ENCODE results near the gene EVA1B. TPM values are rescaled to one million over a fixed set of nuclear protein-coding genes. Genes with fewer than 3 reads are reported as not detected.
A peak's percentile ranks its signal among the peaks of the same experiment; 100 is the strongest.

The EVA1B gene, protein sequence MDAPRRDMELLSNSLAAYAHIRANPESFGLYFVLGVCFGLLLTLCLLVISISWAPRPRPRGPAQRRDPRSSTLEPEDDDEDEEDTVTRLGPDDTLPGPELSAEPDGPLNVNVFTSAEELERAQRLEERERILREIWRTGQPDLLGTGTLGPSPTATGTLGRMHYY
- 10 to 100 TPM; 38.0 to 39.5 TPM for total RNA-seq
- long read RNA-seq, donor 1, transcript EVA1B-202 (3 exons, 699 nt), result major isoform, 18 of 32 reads
- long read RNA-seq, donor 1, partial matches to known transcripts, result 2 of 32 reads
- long read RNA-seq, donor 1, other reads (novel, unspliced or antisense), result 12 of 32 reads
- long read RNA-seq, donor 2, transcript EVA1B-202 (3 exons, 699 nt), result major isoform, 6 of 17 reads
- long read RNA-seq, donor 2, partial matches to known transcripts, result 2 of 17 reads
- long read RNA-seq, donor 2, other reads (novel, unspliced or antisense), result 9 of 17 reads

DNA sequence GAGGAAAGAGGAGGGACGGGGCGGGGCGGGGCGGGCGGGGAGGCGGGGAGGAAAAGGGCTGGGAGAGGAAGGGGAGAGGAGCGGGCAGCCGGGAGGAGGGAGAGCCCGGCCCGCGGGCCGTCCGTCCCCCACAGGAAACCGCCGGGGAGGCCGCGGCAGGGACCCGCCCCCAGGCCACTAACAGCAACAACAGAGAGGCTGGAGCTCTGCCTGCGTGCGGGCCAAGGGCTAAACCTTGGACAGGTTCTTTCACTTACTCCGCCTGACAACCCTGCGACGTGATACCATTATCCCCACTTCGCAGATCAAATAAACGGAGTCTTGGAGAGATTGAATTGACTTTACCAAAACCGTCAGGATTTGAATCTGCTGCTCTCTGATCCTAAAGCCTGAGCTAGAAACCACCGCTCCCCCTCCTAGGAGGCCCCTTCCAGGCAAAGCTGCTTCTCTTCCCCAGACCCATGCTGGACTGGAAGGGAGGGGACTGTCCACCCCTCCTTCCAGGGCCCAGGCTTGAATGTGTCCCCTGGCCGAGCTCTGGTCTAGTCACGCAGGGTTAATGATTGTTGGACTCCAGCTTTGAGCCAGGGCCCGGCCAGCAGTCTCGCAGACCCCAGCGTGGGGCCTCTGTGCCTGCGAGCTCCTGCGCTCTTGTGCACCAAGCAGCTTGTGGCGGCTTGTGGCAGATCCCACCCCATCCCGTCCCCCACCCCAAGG, at the start of gene EVA1B:
EVA1B (minus strand) TSS at position 10 of the 717 bp plus-strand sequence. CDS start 608 bp downstream, outside the sequence.
- intact Hi-C loops (cut with DNase I), result no loop called here
- peak; percentile 92 for DNase-seq (ENCODE audit: low spot score)

DNA sequence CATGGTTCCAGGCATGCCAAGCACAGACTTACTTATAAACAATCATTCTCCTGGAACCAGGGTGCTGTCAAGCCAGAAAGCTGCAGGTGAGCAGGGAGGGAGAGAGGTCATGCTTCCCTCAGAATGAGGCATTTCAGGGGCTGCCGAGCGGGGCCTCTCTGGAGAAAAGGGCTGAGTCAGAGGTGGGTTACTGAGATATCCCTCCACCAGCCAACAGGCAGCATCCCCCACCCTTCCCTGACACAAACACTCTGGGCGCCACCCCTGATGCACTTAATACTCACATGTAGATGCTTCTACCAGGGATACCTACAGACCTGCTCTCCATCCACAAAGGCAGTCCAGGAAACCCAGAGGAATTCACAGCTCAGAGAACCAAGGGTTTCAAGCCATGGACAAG, 49.2 kb upstream of the EVA1B start:
- no peak for DNase-seq (ENCODE audit: low spot score)
- intact Hi-C loops (cut with DNase I), result no loop called here

DNA sequence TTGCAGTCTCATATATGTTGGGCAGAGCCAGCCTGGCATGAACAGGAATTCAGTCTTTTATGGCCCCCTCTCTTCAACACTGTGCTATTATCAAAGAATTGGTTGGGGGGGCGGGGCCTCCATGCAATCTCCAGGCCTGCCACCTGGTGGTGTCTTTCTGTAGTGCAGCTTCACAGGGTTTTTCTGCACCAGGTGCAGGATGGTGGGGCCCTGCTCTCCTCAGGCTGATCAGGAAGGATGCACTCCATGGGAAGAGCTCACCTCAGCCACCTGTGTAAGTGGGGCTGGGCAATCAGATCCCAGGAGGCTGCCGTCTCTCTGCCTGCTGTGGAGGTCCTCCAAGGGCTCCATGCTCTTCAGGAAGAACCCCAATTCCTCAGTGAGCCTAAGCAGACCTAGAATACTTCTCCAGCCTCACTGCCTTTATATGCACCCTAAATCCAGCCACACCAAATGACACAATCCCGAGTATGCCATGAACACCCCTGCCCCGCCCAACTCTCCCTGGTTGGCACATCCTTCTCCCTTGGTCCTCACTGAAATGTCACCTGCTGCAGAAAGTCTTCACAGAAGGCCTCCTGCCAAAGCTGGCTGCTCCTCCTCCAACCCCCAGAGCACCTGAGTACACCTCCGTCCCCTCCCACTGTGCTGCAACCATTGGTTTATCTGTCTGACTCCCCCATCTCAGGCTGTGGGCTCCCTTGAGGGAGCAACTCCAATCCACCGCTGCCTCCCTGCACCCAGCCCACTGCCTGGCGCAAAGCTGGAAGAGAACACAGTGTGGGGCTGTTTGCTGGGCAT, 45.8 kb upstream of the EVA1B start:
- intact Hi-C loops (cut with DNase I), result loop anchor here in 1 of 2 donors (5.0 kb wide), 1 partner anchor 62 kb away; the partner anchor contains the start of gene SH3D21

DNA sequence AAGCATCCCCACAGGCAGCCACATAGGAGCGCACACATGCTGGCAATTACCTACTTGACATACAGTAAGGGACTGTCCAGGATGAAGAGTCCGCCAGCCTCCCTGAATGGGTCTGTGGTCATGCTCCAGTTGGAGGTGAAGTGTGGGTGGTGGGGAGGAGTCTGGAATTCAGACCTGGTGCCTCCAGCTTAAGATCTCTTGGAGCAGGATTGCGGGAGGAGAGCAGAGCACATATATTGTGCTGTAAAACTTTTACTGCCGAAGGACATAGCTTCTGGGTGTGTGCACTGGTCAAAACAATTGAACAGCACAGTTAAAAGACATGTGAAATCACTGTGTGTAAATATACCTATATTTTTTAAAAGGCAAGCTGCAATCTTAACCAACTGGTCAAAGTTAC, 44.4 kb upstream of the EVA1B start:
- intact Hi-C loops (cut with DNase I), result loop anchor here in 1 of 2 donors (5.0 kb wide), 1 partner anchor 60 kb away; the partner anchor contains the start of gene SH3D21

More for the DNA sequence above, 45.8 kb upstream of the EVA1B start:
- DNase-seq (ENCODE audit: low spot score), result peak; percentile 89

DNA sequence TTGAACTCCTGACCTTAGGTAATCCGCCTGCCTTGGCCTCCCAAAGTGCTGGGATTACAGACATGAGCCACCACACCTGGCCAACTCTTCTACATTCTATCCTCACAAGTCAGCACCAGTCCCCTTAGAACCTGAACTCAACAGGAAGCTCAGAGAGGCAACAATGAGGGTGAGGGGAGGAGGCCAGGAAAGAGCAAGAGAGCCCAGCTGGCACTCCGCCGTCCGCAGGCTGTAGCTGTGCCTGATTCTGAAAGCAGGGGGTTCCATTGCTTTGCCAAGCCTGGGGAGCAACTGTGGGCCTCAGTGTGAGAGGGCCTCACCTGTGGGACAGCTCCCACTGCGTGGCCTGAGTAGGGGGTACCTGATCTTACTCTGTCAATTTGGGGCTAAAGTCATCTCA, 43.6 kb upstream of the EVA1B start:
- DNase-seq (ENCODE audit: low spot score), result no peak
- intact Hi-C loops (cut with DNase I), result loop anchor here in 1 of 2 donors (5.0 kb wide), 1 partner anchor 60 kb away; the partner anchor contains the start of gene SH3D21

More for the DNA sequence above, 44.4 kb upstream of the EVA1B start:
- DNase-seq (ENCODE audit: low spot score), result no peak

DNA sequence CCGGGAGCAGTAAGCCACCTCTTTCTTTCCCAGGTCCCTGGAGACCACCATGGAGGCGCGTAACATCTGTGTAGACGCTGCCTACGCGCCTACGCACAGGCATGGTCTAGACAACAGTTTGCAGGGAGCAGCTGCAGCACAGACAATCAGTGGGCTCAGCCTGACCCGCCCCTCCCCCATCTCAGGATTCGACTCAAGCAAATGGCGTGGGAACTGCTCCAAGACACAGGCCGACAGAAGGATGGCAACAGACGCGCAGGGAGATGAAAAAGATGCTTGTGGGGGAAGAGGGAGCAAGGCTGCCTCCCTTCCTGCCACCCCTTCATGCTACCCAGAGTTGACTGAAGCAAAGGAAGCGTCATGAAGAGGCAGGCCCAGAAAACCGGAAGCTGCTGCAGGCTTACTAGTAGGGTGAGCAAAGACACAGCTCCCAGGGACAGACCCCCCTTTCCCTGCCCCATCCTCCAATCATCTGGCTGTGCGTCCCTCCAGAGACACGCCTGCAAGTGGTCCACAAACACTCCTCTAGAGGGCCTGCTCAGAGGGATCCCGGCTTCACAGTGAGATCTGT, 42.7 kb upstream of the EVA1B start:
- intact Hi-C loops (cut with DNase I), result loop anchor here in 1 of 2 donors (5.0 kb wide), 1 partner anchor 59 kb away; the partner anchor contains the start of gene SH3D21
- no peak for DNase-seq (ENCODE audit: low spot score)

DNA sequence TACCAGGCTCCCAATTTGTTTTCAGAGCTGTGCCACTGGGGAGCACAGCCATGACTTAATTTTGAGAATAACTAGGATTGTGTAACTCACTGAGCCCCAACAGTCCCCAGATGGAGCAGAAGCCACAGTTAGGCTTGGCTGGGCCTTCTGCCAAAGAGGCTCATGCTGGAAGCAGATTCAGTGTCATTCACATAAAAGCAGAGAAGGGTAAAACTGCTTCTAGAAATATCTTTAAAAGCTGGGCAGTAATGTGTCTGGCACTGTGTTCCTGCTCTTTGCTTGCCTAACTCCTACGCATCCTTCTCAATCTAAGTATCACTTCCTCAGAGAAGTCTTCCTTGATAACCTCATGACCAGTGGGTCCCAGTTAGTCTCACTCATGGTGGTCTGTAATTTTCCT, 41.9 kb upstream of the EVA1B start:
- DNase-seq (ENCODE audit: low spot score), result no peak
- intact Hi-C loops (cut with DNase I), result loop anchor here in 1 of 2 donors (5.0 kb wide), 1 partner anchor 58 kb away; the partner anchor contains the start of gene SH3D21

DNA sequence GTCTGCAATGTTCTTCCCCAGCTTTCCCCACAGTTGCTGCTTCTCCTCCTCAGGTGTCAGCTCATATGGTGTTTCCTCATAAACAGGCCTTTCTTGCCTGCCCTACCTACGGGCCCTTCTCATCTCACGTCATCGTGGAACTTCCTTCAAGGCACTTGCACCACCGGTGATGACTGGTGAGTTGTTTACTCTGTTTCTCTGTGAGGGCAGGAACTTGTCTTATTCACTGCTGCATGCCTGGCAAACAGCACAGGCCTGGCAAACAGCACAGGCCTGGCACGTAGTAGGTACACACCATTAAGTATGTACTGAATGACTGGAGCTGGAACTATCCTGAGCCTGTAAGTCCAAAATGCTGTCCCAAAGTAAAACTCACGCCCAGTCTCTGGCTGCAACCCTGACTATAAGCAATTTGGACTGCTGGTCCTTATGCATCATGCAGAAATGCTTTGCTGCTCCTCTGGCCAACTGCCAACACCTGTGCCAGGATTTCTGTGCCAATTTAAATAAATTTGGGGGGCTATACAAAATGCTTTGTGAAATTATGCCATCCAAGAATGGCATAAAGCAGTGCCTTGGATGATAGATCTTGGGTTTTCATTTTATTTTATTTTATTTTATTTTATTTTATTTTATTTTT, 36.6 kb upstream of the EVA1B start:
- no peak for DNase-seq (ENCODE audit: low spot score)
- intact Hi-C loops (cut with DNase I), result no loop called here

DNA sequence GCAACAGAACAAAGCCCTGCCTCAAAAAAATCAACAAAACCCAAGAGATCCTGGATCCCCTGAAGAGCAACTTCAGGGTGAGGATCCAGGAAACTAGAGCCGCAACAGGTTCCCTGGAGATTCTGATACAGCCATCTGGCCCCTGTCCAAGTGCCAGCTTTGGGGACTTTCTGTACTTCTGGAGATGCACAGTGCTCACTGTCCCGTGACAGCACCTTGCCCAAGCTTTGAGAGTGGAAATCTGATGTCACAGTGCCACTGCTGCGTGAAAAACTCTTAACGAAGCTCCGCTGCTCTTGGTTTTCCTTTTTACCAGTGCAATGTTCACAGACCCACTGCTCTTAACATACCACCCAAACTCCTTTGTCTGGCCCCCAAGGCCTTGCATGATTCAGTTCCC, 35.9 kb upstream of the EVA1B start:
- DNase-seq (ENCODE audit: low spot score), result no peak
- intact Hi-C loops (cut with DNase I), result no loop called here

DNA sequence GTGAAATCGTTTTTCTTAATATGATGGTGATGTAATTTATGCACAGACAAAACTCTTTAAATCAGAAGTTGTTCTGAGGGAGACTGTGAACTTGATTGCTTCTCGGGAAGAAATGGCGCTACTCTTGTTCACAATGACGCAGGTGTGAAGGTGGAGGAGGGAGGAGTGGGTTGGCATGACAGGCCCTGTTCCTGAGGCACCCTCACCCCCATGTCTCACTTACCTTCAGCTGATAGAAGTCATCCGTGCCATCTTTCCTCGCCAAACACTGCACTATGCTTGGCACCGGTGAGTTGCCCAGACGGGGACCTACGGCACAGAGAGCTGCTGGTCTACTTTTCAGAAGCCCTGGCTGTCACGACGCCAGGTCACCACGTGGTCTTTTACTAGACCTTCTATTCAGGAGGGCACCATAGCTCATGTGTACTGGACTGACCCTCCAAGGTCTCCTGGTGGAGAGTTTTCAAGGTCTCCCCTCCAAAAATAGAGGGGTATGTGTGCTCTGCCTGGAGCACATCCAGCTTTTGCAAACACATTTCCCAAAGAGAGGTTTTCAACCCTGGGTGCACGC, 35.2 kb upstream of the EVA1B start:
- intact Hi-C loops (cut with DNase I), result no loop called here
- DNase-seq (ENCODE audit: low spot score), result no peak

DNA sequence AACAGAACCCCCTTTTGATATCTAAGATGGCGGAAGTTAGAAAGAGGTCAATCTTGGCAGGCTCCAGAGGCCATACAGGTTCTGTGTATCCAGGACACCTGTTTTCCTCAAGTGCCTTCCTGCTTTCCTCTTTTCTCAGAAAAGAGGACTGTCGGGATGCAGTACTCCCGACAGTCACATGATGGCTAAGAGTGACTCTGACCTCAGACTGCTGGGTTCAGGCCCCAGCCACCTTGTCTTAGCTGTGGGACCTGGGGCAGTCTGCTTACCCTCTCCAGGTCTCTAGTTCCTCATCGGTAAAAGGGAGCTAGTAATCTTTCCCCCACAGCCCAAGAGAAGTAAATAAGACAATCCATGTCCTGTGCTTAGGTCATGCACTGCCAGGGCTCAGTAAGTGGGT, 32.4 kb upstream of the EVA1B start:
- intact Hi-C loops (cut with DNase I), result no loop called here
- no peak for DNase-seq (ENCODE audit: low spot score)

DNA sequence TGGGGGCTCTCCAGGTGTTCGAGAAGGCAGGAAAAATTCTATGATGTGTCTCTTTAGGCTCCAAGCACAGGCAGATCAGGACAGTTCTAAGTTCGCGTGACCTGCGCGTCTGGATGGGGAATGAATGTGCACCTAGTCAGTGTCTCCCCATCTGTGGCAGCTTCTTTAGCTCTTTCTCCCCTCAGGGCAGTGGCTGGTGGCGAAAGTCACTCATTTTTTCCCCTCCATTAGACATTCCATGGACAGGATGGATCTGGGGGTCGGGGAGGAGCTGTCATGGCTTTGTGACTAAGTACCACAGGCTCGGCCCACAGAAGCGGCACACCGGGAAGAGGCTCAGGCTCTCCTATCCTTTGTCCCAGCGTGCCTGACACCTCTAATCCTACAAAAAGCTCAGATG, 31.0 kb upstream of the EVA1B start:
- no peak for DNase-seq (ENCODE audit: low spot score)
- intact Hi-C loops (cut with DNase I), result no loop called here

DNA sequence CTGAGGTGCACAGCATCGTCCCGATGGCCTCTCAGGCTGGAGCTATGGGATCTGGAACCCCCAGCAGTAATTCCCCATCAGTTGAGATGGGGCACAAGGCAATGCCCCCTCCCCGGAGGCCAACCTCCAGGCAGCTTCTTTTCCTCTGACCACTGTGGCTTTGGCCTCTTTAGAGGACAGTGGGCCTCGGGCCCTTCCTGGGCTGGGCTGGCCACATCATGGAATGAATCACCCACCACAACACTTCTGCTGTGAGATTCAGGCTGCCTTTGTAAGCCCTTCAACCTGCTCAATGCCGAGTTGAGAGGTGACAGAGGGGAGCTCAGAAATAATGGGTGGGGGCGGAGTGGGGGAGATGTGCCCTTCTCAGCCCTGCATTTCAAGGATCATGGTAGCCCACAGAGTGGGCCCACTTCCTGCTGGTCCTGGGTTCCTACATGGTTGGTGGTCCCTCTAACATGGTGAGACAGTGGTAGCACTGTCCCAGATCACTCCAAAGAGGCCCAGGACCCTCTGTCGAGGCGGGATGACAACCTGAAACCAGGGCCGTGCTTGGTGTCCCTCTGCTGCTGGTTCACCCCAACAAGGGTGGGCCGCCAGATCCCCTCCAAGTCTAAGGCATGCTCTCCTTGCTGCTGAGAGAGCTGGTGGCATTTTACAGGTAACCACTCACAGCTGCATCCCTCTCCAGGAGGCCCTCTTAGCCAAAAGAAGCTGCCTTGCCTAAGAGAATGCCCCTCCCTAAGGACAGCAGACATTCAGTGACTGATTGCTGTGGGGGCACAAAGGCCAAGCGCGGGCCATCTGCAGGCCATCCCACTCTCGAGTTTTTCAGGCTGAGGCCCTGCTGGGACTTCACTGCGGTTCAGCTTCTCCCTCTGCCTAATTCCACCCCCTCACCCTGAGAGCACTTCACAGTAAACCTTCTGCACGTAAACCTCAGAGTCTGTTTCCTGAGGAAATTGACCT, 29.7 kb upstream of the EVA1B start:
- no peak for DNase-seq (ENCODE audit: low spot score)
- intact Hi-C loops (cut with DNase I), result no loop called here

DNA sequence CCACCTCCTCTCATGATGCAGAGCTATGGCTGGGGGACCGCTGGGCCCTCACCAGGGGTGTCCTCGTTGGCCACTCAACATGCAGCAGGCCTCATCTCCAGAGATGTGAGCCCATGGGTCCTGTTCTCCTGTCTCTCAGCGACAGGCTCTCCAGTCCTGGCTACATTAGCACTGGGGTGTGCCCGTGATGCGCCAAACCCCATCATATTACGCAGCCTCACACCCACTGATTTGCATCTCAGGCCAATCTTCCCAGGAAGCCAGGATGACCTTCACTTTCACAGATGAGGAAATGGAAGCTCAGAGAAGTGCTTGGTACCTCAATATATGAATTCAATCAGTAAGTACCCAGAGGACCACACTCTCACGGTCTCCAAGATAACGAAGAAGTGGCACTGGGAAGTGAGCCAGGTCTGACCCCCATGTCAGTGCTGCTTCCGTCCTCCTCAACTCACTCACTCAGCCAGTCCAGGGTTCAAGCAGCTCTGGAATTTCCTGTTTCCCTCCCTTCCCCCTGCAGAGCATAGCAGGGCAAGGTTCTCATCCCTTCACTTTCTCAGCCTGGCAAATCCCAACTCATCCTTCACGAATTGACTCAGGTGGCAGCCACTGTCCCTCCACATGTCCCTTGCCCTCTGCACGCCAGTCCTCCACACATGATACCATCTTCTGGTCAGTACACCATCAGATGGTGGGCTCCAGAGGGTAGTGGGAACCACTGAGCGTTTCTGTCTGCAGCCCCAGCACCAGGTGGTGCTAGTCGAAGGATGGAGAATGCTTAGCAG, 28.9 kb upstream of the EVA1B start:
- DNase-seq (ENCODE audit: low spot score), result no peak
- intact Hi-C loops (cut with DNase I), result no loop called here

DNA sequence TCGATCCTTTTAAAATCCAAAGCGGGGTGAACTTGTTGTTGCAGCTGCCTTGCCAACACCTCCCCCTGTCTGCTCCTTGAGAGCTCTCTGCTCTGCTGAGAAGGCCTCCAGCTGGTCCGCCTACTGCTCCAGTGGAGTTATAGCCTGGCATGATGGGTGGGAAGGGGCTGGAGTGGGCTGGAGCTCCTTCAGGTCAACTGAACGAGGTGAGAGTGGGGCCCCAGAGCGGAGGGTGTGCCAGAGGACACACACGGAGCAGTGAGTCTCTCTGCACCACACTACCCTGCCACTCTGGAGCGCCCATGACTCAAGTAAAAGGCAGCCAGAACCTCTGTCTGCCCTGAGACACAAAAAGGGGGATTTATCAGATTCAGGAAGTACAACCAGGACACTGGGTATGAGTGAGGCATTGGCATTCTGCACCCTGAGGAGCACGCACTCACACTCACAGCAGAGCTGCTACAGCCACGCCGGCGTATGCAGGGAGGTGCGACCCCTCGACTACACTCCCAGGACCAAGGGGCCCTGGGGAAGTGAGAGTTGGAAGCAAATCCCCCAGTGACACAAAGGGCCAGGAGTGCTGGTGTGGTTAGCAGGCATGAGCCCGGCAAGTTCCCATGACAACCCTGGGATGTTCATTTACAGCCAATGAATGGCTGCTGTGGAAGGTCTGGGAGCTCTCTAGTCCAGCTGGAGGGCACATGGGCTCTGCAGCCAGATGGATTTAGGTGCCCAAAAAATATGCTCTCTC, 28.0 kb upstream of the EVA1B start:
- DNase-seq (ENCODE audit: low spot score), result no peak
- intact Hi-C loops (cut with DNase I), result no loop called here
